ENCODE measurements around the gene CLASRP. TPM values are rescaled to one million over a fixed set of nuclear protein-coding genes. Genes with fewer than 3 reads are reported as not detected.
"Not testable (repeated sequence)": the region's sequence is repeated elsewhere in the genome, so short reads cannot be mapped to it uniquely, and the experiment has no call there.

The CLASRP gene
- total RNA-seq, 3 donors from 2014 or later: 49.9 to 80.3 (median 57.0) TPM

DNA sequence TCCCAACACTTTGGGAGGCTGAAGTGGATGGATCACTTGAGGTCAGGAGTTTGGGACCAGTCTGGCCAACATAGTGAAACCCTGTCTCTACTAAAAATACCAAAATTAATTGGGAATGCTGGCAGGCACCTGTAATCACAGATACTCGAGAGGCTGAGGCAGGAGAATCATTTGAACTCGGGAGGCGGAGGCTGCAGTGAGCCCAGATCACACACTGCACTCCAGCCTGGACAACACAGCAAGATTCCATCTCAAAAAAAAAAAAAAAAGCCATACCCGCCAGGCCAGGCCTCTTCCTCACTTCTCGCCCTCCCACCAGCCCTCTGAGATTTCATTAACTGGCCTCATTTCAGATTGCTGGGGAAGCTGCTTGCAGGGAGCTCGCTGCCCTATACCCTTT lies 45.3 kb upstream of the CLASRP start:
- no peak for DNase-seq (ENCODE audit: low spot score in 2 of 2)

DNA sequence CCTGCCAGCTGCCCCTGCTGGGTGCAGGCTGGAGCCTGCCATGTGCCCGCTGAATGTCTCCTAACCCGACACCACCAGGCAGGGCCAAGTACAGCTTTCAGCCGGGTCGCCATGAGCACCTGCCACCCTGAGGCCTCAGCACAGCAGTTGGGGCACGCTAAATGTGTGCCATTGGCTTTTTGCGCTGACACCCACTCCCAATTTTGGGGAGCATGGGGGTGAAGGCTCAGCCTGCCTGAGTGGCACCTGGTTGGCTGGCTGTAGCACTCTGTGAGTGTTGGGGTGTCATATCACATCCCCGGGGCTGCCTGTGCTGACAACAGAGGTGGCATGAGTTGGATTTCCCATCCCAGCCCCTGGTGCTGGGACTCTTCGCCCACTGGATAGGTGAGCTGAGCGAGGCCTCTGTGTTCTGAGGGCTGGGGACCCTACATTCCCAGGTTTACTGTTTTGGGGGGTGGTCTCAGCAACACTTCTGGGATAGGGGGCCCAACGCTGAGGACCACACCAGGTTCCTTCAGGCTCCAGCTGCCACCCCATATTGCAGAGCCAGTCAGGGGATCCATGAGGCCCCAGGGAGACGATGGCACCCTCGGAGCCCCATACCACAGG lies 44.8 kb upstream of the CLASRP start:
- H3K9me3 ChIP-seq: no peaks in the 10 kb centered on the region
- no peak overlapping the region for H3K27ac ChIP-seq
- no peak for DNase-seq (ENCODE audit: low spot score in 2 of 2)
- no peak overlapping the region for H3K4me3 ChIP-seq
- TF ChIP-seq POLR2A (IDR thresholded peaks at IDR 0.05): no peak
- TF ChIP-seq POLR2AphosphoS5 (IDR thresholded peaks at IDR 0.05): no peak
- TF ChIP-seq, protein P1, sequence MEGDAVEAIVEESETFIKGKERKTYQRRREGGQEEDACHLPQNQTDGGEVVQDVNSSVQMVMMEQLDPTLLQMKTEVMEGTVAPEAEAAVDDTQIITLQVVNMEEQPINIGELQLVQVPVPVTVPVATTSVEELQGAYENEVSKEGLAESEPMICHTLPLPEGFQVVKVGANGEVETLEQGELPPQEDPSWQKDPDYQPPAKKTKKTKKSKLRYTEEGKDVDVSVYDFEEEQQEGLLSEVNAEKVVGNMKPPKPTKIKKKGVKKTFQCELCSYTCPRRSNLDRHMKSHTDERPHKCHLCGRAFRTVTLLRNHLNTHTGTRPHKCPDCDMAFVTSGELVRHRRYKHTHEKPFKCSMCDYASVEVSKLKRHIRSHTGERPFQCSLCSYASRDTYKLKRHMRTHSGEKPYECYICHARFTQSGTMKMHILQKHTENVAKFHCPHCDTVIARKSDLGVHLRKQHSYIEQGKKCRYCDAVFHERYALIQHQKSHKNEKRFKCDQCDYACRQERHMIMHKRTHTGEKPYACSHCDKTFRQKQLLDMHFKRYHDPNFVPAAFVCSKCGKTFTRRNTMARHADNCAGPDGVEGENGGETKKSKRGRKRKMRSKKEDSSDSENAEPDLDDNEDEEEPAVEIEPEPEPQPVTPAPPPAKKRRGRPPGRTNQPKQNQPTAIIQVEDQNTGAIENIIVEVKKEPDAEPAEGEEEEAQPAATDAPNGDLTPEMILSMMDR (IDR thresholded peaks at IDR 0.05): no peak
- no peaks in the 10 kb centered on the region for H3K36me3 ChIP-seq
- no peaks in the 10 kb centered on the region for H3K4me1 ChIP-seq
- H3K27me3 ChIP-seq: no peaks in the 10 kb centered on the region
- intact Hi-C loops (cut with DNase I; ENCODE audit: low total_unique reads): no loop called here

More for the DNA sequence above, 45.3 kb upstream of the CLASRP start:
- Histone ChIP-seq H3K4me1 (no peaks in the 10 kb centered on the region), H3K27ac (no peak overlapping the region), H3K27me3 (no peaks in the 10 kb centered on the region), H3K4me3 (no peak overlapping the region), H3K36me3 (no peaks in the 10 kb centered on the region), H3K9me3 (no peaks in the 10 kb centered on the region)
- intact Hi-C loops (cut with DNase I; ENCODE audit: low total_unique reads): no loop called here
- no peak for TF ChIP-seq POLR2AphosphoS5 (IDR thresholded peaks at IDR 0.05)
- TF ChIP-seq POLR2A (IDR thresholded peaks at IDR 0.05): no peak
- TF ChIP-seq, protein P1 (IDR thresholded peaks at IDR 0.05): no peak

DNA sequence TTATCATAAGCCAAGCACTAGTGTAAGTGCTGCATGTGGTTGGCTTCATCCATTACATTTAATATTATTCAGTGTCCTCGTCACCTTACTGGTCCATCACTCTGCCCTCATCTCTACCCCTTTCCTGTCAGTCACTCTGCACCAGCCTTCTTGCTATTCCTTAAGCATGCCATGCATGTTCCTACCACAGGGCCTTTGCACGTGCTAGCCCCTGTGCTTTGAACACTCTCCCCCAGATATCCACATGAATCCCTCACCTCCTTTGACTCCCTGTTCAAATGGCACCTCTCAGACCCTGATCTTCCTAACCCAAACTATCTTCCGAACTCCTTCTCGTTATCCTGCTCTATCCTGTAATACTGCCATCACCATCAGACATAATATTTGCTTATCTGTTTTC lies 40.8 kb upstream of the CLASRP start:
- Histone ChIP-seq H3K9me3 (no peaks in the 10 kb centered on the region), H3K4me1 (no peaks in the 10 kb centered on the region), H3K27me3 (no peaks in the 10 kb centered on the region), H3K27ac (no peak overlapping the region), H3K36me3 (no peaks in the 10 kb centered on the region), H3K4me3 (no peak overlapping the region)
- intact Hi-C loops (cut with DNase I; ENCODE audit: low total_unique reads): no loop called here
- TF ChIP-seq POLR2AphosphoS5 (IDR thresholded peaks at IDR 0.05): no peak
- TF ChIP-seq, protein P1 (IDR thresholded peaks at IDR 0.05): no peak
- no peak for DNase-seq (ENCODE audit: low spot score in 2 of 2)

DNA sequence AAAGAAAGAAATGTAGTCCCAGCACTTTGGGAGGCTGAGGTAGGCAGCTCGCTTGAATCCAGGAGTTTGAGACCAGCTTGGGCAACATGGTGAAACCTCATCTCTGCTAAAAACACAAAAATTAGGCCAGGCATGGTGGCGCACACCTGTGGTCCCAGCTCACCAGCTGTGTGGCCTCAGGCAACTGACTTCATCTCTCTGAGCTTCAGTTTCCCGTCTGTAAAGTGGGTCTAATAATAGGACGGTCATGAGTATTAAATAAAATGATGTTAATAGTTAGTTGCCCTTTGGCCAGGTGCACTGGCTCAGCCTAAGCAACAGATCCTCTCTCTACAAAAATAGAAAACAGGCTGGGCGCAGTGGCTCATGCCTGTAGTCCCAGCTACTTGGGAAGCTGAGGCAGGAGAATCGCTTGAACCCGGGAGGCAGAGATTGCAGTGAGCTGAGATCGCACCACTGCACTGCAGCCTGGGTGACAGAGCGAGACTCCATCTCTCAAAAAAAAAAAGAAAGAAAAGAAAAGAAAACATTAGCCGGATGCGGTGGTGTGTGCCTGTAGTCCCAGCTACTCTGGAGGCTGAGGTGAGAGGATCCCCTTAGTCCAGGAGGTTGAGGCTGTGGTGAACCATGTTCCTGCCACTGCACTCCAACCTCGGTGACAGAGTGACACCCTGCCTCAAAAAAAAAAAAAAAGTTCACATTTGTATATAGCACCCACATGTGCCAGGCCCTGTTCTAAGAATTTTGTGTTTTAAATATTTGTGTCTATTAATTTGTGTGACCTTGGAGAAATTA lies 39.5 kb upstream of the CLASRP start:
- DNase-seq (ENCODE audit: low spot score in 2 of 2); H3K36me3 ChIP-seq; intact Hi-C loops (cut with DNase I; ENCODE audit: low total_unique reads); H3K9me3 ChIP-seq; H3K27ac ChIP-seq; H3K27me3 ChIP-seq; H3K4me3 ChIP-seq; H3K4me1 ChIP-seq: not testable (repeated sequence)

DNA sequence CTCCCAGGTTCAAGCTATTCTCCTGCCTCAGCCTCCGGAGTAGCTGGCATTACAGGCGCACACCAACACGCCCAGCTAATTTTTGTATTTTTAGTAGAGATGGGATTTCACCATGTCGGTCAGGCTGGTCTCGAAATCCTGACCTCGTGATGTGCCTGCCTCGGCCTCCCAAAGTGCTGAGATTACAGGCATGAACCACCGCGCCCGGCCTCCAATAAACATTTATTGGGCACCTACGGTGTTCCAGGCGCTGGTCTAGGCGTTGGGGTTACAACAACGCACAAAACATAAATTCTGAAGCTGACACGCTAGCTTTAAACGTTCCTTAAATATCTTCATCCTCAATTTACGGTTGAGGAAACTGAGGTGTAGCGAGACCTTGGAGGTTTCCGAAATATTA lies 38.2 kb upstream of the CLASRP start:
- H3K4me1 ChIP-seq; DNase-seq (ENCODE audit: low spot score in 2 of 2); H3K9me3 ChIP-seq; intact Hi-C loops (cut with DNase I; ENCODE audit: low total_unique reads); H3K27me3 ChIP-seq; H3K36me3 ChIP-seq: not testable (repeated sequence)
- Histone ChIP-seq H3K4me3 (peak overlapping the region in 2 of 3 donors; percentile 77 to 82), H3K27ac (peak overlapping the region; percentile 75 to 87)

DNA sequence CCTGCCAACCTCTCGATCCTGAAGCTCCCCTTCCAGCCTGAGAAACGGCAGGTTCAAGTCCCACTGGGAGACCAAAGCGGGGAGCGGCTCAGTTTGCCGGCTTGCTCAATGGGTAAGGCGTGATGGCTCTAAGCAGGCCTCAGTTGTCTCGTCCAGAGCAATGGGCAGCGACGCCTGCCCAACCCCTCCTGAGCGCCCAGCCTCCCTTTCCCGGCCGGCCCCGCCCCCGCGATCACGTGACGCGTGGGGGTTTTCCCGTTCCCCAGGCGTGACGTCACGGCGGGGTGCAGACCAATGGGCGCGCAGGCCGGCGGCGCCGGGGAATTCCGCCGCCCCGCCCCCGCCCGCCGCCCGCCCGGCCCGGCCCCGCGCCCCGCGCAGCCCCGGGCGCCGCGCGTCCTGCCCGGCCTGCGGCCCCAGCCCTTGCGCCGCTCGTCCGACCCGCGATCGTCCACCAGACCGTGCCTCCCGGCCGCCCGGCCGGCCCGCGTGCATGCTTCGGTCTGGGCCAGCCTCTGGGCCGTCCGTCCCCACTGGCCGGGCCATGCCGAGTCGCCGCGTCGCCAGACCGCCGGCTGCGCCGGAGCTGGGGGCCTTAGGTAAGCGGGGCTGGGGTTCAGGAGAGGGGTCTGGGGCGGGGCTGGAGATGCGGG lies 37.6 kb upstream of the CLASRP start, which contains the start of gene RELB:
Gene RELB, plus strand, starts transcription at position 378 of the 653 bp plus-strand sequence. Its CDS starts 116 bp downstream, at position 494.
- Histone ChIP-seq H3K36me3 (no peaks in the 10 kb centered on the region), H3K27ac (peak within 1 kb of the TSS; percentile 98), H3K9me3 (no peaks in the 10 kb centered on the region), H3K4me1 (no peaks in the 10 kb centered on the region), H3K27me3 (no peaks in the 10 kb centered on the region), H3K4me3 (peak within 1 kb of the TSS; percentile 77 to 89 (median 82))
- TF ChIP-seq POLR2AphosphoS5 (IDR thresholded peaks at IDR 0.05): peak in 2 of 3 donors; percentile 36 to 71
- TF ChIP-seq, protein P1 (IDR thresholded peaks at IDR 0.05): no peak
- intact Hi-C loops (cut with DNase I; ENCODE audit: low total_unique reads): no loop called here
- DNase-seq (ENCODE audit: low spot score in 2 of 2): peak; percentile 94 to 95

Measured in breast epithelium (tissue), 4 donors.